Mesenchymal stem cell (in vitro differentiated cells and primary cell): Measurements from ENCODE around the gene SLC2A6.

Source experiments
- DNase-seq: peaks from one replicate; pipeline ENCODE4 v3.0.0-alpha.2; 2013
- H2AFZ ChIP-seq: one replicate; pipeline ENCODE4 v1.6.1; 2013; ENCODE audit warnings: low read depth, mild to moderate bottlenecking, control low read depth, inconsistent platforms, low read length, moderate library complexity
- H2AK5ac ChIP-seq: 2 replicates; pipeline ENCODE4 v1.6.1; 2013; ENCODE audit warnings: low read length, moderate library complexity, mild to moderate bottlenecking, inconsistent platforms; ENCODE audit not compliant: severe bottlenecking
- H2BK120ac ChIP-seq: one replicate; pipeline ENCODE4 v1.6.1; 2013; ENCODE audit warnings: low read depth, mild to moderate bottlenecking, inconsistent platforms, low read length, moderate library complexity
- H2BK12ac ChIP-seq, 2 experiments: one replicate each; pipeline ENCODE4 v1.6.1; 2013; ENCODE audit warnings: inconsistent platforms in 2 of 2, low read length in 2 of 2, mild to moderate bottlenecking in 2 of 2, moderate library complexity in 2 of 2, control low read depth in 1 of 2
- H2BK15ac ChIP-seq: one replicate; pipeline ENCODE4 v1.6.1; 2013; ENCODE audit warnings: mild to moderate bottlenecking, low read depth, inconsistent platforms; ENCODE audit not compliant: poor library complexity, severe bottlenecking
- H2BK5ac ChIP-seq: 2 replicates; pipeline ENCODE4 v1.6.1; 2013; ENCODE audit warnings: low read depth, mild to moderate bottlenecking, low read length, control low read depth, inconsistent platforms; ENCODE audit not compliant: poor library complexity, severe bottlenecking
- H3K14ac ChIP-seq, 2 experiments: one replicate each; pipeline ENCODE4 v1.6.1; 2013; ENCODE audit warnings: inconsistent platforms in 2 of 2, low read length in 2 of 2, control low read depth in 1 of 2, mild to moderate bottlenecking in 1 of 2, moderate library complexity in 1 of 2
- H3K18ac ChIP-seq, 2 experiments: one replicate each; pipeline ENCODE4 v1.6.1; 2013; ENCODE audit warnings: inconsistent platforms in 2 of 2, low read length in 2 of 2, control low read depth in 1 of 2, low read depth in 1 of 2, mild to moderate bottlenecking in 1 of 2
- H3K23ac ChIP-seq, 2 experiments: one replicate each; pipeline ENCODE4 v1.6.1; 2013; ENCODE audit warnings: inconsistent platforms in 2 of 2, low read length in 2 of 2, mild to moderate bottlenecking in 2 of 2, moderate library complexity in 2 of 2, control low read depth in 1 of 2
- H3K27ac ChIP-seq: 2 replicates; pipeline ENCODE4 v1.5.1; 2013; ENCODE audit warnings: mild to moderate bottlenecking, moderate library complexity, low read length, control low read depth, inconsistent platforms; ENCODE audit not compliant: poor library complexity, severe bottlenecking
- H3K27me3 ChIP-seq, 2 experiments: 2 replicates each; pipeline versions ENCODE4 v1.6.1 to v1.7.0; 2013; ENCODE audit warnings: low read length in 2 of 2, mild to moderate bottlenecking in 2 of 2, moderate library complexity in 2 of 2, control low read depth in 1 of 2, inconsistent platforms in 1 of 2; ENCODE audit not compliant: control insufficient read depth in 1 of 2, insufficient read depth in 1 of 2
- H3K36me3 ChIP-seq, 2 experiments: 2 replicates each; pipeline versions ENCODE4 v1.6.1 to v1.7.0; 2013; ENCODE audit warnings: low read length in 2 of 2, control low read depth in 1 of 2, inconsistent platforms in 1 of 2, low read depth in 1 of 2, mild to moderate bottlenecking in 1 of 2; ENCODE audit not compliant: insufficient read depth in 2 of 2, control insufficient read depth in 1 of 2
- H3K4ac ChIP-seq, 2 experiments: one replicate each; pipeline ENCODE4 v1.6.1; 2013; ENCODE audit warnings: inconsistent platforms in 2 of 2, low read length in 2 of 2, mild to moderate bottlenecking in 2 of 2, moderate library complexity in 2 of 2, control low read depth in 1 of 2, low read depth in 1 of 2
- H3K4me1 ChIP-seq: 2 replicates; pipeline ENCODE4 v1.6.1; 2013; ENCODE audit warnings: low read depth, low read length, control low read depth; ENCODE audit not compliant: control insufficient read depth, insufficient read depth
- H3K4me2 ChIP-seq: 2 replicates; pipeline ENCODE4 v1.6.1; 2013; ENCODE audit warnings: low read length, mild to moderate bottlenecking, inconsistent platforms; ENCODE audit not compliant: poor library complexity, severe bottlenecking
- H3K4me3 ChIP-seq, 2 experiments: 2 replicates each; pipeline versions ENCODE4 v1.5.1 to v1.7.0; 2013; ENCODE audit warnings: low read length in 2 of 2, mild to moderate bottlenecking in 2 of 2, control low read depth in 1 of 2, low read depth in 1 of 2; ENCODE audit not compliant: insufficient read depth in 1 of 2
- H3K79me1 ChIP-seq: replicated peaks from 2 replicates; pipeline ENCODE4 v1.6.1; 2013; ENCODE audit warnings: mild to moderate bottlenecking, control low read depth, low read length, inconsistent platforms; ENCODE audit not compliant: poor library complexity, severe bottlenecking
- H3K9ac ChIP-seq: 2 replicates; pipeline ENCODE4 v1.7.0; 2013; ENCODE audit warnings: mild to moderate bottlenecking, low read length, moderate library complexity
- H3K9me3 ChIP-seq: 2 replicates; pipeline ENCODE4 v1.7.0; 2013; ENCODE audit warnings: mild to moderate bottlenecking, low read length; ENCODE audit not compliant: control insufficient read depth
- H4K8ac ChIP-seq: one replicate; pipeline ENCODE4 v1.6.1; 2013; ENCODE audit warnings: inconsistent platforms, mild to moderate bottlenecking, low read length, moderate library complexity
- H4K91ac ChIP-seq: one replicate; pipeline ENCODE4 v1.6.1; 2013; ENCODE audit warnings: mild to moderate bottlenecking, low read length, inconsistent platforms
- WGBS: methylation state at CpG from one replicate; pipeline ENCODE4 v1.1.7; 2013; ENCODE audit warnings: mixed read lengths; 5-methylcytosine and 5-hydroxymethylcytosine counted together

Gene SLC2A6

GRCh38 chr9:133509179-133510083 is 30.5 kb upstream of the SLC2A6 start:
- Histone ChIP-seq H3K36me3 (no peaks in the 10 kb centered on the region), H3K9me3 (no peaks in the 10 kb centered on the region), H3K4me3 (peak overlapping the region in 1 of 2 experiments; percentile 23), H3K4ac (peak overlapping the region; percentile 30 to 81), H2BK120ac (no peak overlapping the region), H2BK5ac (no peak overlapping the region), H3K23ac (peak overlapping the region in 1 of 2 experiments; percentile 14), H3K9ac (no peak overlapping the region), H4K91ac (no peak overlapping the region), H2AFZ (peak overlapping the region; percentile 34), H4K8ac (peak overlapping the region; percentile 70), H2AK5ac (no peak overlapping the region), H3K27me3 (peaks cover 3 to 23% of the 10 kb centered on the region in 2 experiments), H2BK15ac (peak overlapping the region; percentile 94), H3K27ac (no peak overlapping the region), H3K18ac (peak overlapping the region; percentile 61 to 68), H3K14ac (peak overlapping the region in 1 of 2 experiments; percentile 77), H3K79me1 (no peaks in the 10 kb centered on the region), H3K4me1 (peaks cover 39% of the 10 kb centered on the region), H2BK12ac (peak overlapping the region in 1 of 2 experiments; percentile 21), H3K4me2 (peak overlapping the region; percentile 33)
- WGBS: 10% methylated on average over 25 of the region's 26 CpGs
- DNase-seq: peak; percentile 27

GRCh38 chr9:133508046-133508445 is 29.1 kb upstream of the SLC2A6 start:
- Histone ChIP-seq H4K8ac (no peak overlapping the region), H3K9me3 (no peaks in the 10 kb centered on the region), H3K9ac (no peak overlapping the region), H2BK120ac (no peak overlapping the region), H2BK12ac (peak overlapping the region in 1 of 2 experiments; percentile 29), H3K27ac (no peak overlapping the region), H3K14ac (peak overlapping the region in 1 of 2 experiments; percentile 95), H3K27me3 (peaks cover 0 to 17% of the 10 kb centered on the region in 2 experiments), H3K79me1 (no peaks in the 10 kb centered on the region), H3K4ac (peak overlapping the region in 1 of 2 experiments; percentile 37), H3K36me3 (no peaks in the 10 kb centered on the region), H2AK5ac (peak overlapping the region; percentile 13), H3K23ac (peak overlapping the region in 1 of 2 experiments; percentile 42), H3K4me2 (no peak overlapping the region), H3K18ac (peak overlapping the region; percentile 24 to 38), H2BK5ac (no peak overlapping the region), H3K4me1 (peaks cover 39% of the 10 kb centered on the region), H2BK15ac (no peak overlapping the region), H3K4me3 (no peak overlapping the region), H4K91ac (peak overlapping the region; percentile 44), H2AFZ (no peak overlapping the region)
- 97% methylated on average over 4 of the region's 8 CpGs for WGBS
- no peak for DNase-seq

- no peak overlapping the region for H2AFZ ChIP-seq
- H3K27ac ChIP-seq: no peak overlapping the region
- H3K4me3 ChIP-seq: no peak overlapping the region
- H3K23ac ChIP-seq: peak overlapping the region in 1 of 2 experiments; percentile 42
- H2BK12ac ChIP-seq: peak overlapping the region; percentile 35 to 49
- peak overlapping the region in 1 of 2 experiments; percentile 37 for H3K4ac ChIP-seq
- peak overlapping the region; percentile 16 for H2BK15ac ChIP-seq
- peak overlapping the region; percentile 1 for H4K8ac ChIP-seq
- peak overlapping the region in 1 of 2 experiments; percentile 95 for H3K14ac ChIP-seq
- peaks cover 38% of the 10 kb centered on the region for H3K4me1 ChIP-seq
- H3K18ac ChIP-seq: peak overlapping the region; percentile 29 to 38
- no peak overlapping the region for H2BK5ac ChIP-seq
- H3K9ac ChIP-seq: peak overlapping the region; percentile 62
- H3K9me3 ChIP-seq: peaks cover 5% of the 10 kb centered on the region
- H2AK5ac ChIP-seq: peak overlapping the region; percentile 13
- WGBS: 96% methylated on average over 24 of the region's 24 CpGs
- H3K4me2 ChIP-seq: no peak overlapping the region
- no peaks in the 10 kb centered on the region for H3K79me1 ChIP-seq
- peak overlapping the region; percentile 44 for H4K91ac ChIP-seq
- H2BK120ac ChIP-seq: no peak overlapping the region
- H3K27me3 ChIP-seq: peaks cover 3 to 14% of the 10 kb centered on the region in 2 experiments
- H3K36me3 ChIP-seq: no peaks in the 10 kb centered on the region
- DNase-seq: no peak
These were observed 28.5 kb upstream of the SLC2A6 start for GRCh38 chr9:133507246-133507965.

- Histone ChIP-seq H3K4me3 (no peak overlapping the region), H3K18ac (peak overlapping the region in 1 of 2 experiments; percentile 51), H4K8ac (peak overlapping the region; percentile 1), H2BK120ac (no peak overlapping the region), H2BK5ac (no peak overlapping the region), H3K36me3 (no peaks in the 10 kb centered on the region), H2BK12ac (no peak overlapping the region), H3K27ac (no peak overlapping the region), H4K91ac (no peak overlapping the region), H2BK15ac (no peak overlapping the region), H2AFZ (no peak overlapping the region), H3K23ac (no peak overlapping the region), H3K4me2 (no peak overlapping the region), H3K79me1 (no peaks in the 10 kb centered on the region), H3K9ac (peak overlapping the region; percentile 62), H3K4ac (no peak overlapping the region), H3K14ac (peak overlapping the region in 1 of 2 experiments; percentile 19), H3K4me1 (peaks cover 37% of the 10 kb centered on the region), H3K9me3 (peaks cover 13% of the 10 kb centered on the region), H3K27me3 (peaks cover 5 to 14% of the 10 kb centered on the region in 2 experiments), H2AK5ac (no peak overlapping the region)
- peak; percentile 92 for DNase-seq
- WGBS: 36% methylated on average over 18 of the region's 18 CpGs
These were observed 27.7 kb upstream of the SLC2A6 start for GRCh38 chr9:133506653-133507038.
